HG02973 (cell line): Measurements from ENCODE around the gene CYGB.

Experiments used
- ATAC-seq: cut with Tn5 transposase; IDR thresholded peaks from one replicate; pipeline ENCODE4 v1.9.1; 2021; ENCODE audit warnings: moderate library complexity; ENCODE audit not compliant: unreplicated experiment

CYGB gene

GRCh38 chr17:76550712-76551615 lies 13.5 kb upstream of the CYGB start:
- no peak for ATAC-seq

GRCh38 chr17:76549539-76549938 lies 12.0 kb upstream of the CYGB start:
- no peak for ATAC-seq

GRCh38 chr17:76549215-76549518 lies 11.7 kb upstream of the CYGB start:
- no peak for ATAC-seq

- ATAC-seq, result no peak
Observed at GRCh38 chr17:76548378-76549214, 11.1 kb upstream of the CYGB start.

- ATAC-seq, result no peak
Observed at GRCh38 chr17:76547642-76548202, 10.2 kb upstream of the CYGB start.

- no peak for ATAC-seq
Observed at GRCh38 chr17:76547183-76547641, 9.7 kb upstream of the CYGB start.

- no peak for ATAC-seq
Observed at GRCh38 chr17:76546556-76547182, 9.2 kb upstream of the CYGB start.

GRCh38 chr17:76545918-76546555 lies 8.5 kb upstream of the CYGB start:
- ATAC-seq, result no peak

GRCh38 chr17:76544546-76545365 lies 7.2 kb upstream of the CYGB start:
- ATAC-seq, result no peak

- ATAC-seq, result no peak
Observed at GRCh38 chr17:76543826-76544545, 6.5 kb upstream of the CYGB start.

- no peak for ATAC-seq
Observed at GRCh38 chr17:76543482-76543825, 5.9 kb upstream of the CYGB start.

GRCh38 chr17:76542984-76543383 lies 5.5 kb upstream of the CYGB start:
- no peak for ATAC-seq

- no peak for ATAC-seq
Observed at GRCh38 chr17:76542566-76542971, 5.1 kb upstream of the CYGB start.

GRCh38 chr17:76541739-76542454 lies 4.4 kb upstream of the CYGB start:
- ATAC-seq, result no peak

- ATAC-seq, result no peak
Observed at GRCh38 chr17:76540381-76541300, 3.1 kb upstream of the CYGB start.

- ATAC-seq, result no peak
Observed at GRCh38 chr17:76539631-76540271, 2.2 kb upstream of the CYGB start, which contains the start of gene PRCD. TSS of gene PRCD (plus strand) at chr17:76540044. CDS start at chr17:76540142, 98 bp downstream.

GRCh38 chr17:76538941-76539570 lies 1.5 kb upstream of the CYGB start:
- no peak for ATAC-seq
